HEK293 (cell line): Measurements from ENCODE around the gene FOSL1.

ENCODE experiments used
- CTCF ChIA-PET: fragments of 350-600 bp; formaldehyde crosslinking; extraction: SDS; loops from one replicate; lab custom pipeline; 2021; ENCODE audit warnings: antibody characterized with exemption; lab: Yijun Ruan, JAX
- POLR2A ChIA-PET: fragments of 300-600 bp; formaldehyde crosslinking; extraction: SDS; loops from one replicate; lab custom pipeline; 2020; ENCODE audit warnings: antibody characterized with exemption, inconsistent platforms; lab: Yijun Ruan, JAX
- H3K27ac ChIP-seq: fragments of 200-500 bp; sonication (Bioruptor generic); 2 replicates; pipeline ENCODE4 v1.5.1; 2014; ENCODE audit warnings: low read depth, low read length, control low read depth, inconsistent platforms; ENCODE audit errors: extremely low read depth
- H3K36me3 ChIP-seq, 2 experiments: fragments of 200-500 bp in 1 of 2; sonication (Bioruptor generic) in 1 of 2; 1 replicate in 1 of 2; 2 replicates in 1 of 2; pipeline ENCODE4 v1.5.1; 2014 to 2017; ENCODE audit warnings: inconsistent platforms in 2 of 2, low read length in 2 of 2; ENCODE audit not compliant: control insufficient read depth in 2 of 2, insufficient read depth in 1 of 2
- H3K4me1 ChIP-seq: fragments of 200-500 bp; sonication (Bioruptor generic); 2 replicates; pipeline ENCODE4 v1.5.1; 2014; ENCODE audit warnings: mild to moderate bottlenecking, low read length, inconsistent platforms; ENCODE audit not compliant: control insufficient read depth, insufficient read depth
- H3K4me3 ChIP-seq: 2 replicates; pipeline ENCODE4 v1.5.1; 2011; ENCODE audit warnings: low read depth, mild to moderate bottlenecking, control low read depth, low read length, moderate library complexity
- H3K9me3 ChIP-seq: fragments of 200-500 bp; sonication (Bioruptor generic); 2 replicates; pipeline ENCODE4 v1.5.1; 2014; ENCODE audit warnings: low read depth, low read length, inconsistent platforms; ENCODE audit not compliant: control insufficient read depth, insufficient read depth
- BCL11A ChIP-seq: fragments of 450-650 bp; formaldehyde crosslinking; IDR thresholded peaks from 2 replicates; pipeline ENCODE4 v1.5.1; 2016; ENCODE audit warnings: low read depth, missing biosample characterization, missing genetic modification characterization
- BCL11B ChIP-seq: fragments of 450-650 bp; formaldehyde crosslinking; IDR thresholded peaks from 2 replicates; pipeline ENCODE4 v1.5.1; 2016; ENCODE audit warnings: low read depth, missing biosample characterization, missing genetic modification characterization
- CTCF ChIP-seq: fragments of 450-650 bp; formaldehyde crosslinking; IDR thresholded peaks from 2 replicates; pipeline ENCODE4 v1.5.1; 2016; ENCODE audit warnings: missing biosample characterization, missing genetic modification characterization
- GFI1B ChIP-seq: fragments of 450-650 bp; formaldehyde crosslinking; IDR thresholded peaks from 2 replicates; pipeline ENCODE4 v1.5.1; 2016; ENCODE audit warnings: missing biosample characterization, missing genetic modification characterization
- GLIS2 ChIP-seq: fragments of 450-650 bp; formaldehyde crosslinking; IDR thresholded peaks from 2 replicates; pipeline ENCODE4 v1.5.1; 2016; ENCODE audit warnings: missing biosample characterization, missing genetic modification characterization
- IKZF3 ChIP-seq: fragments of 450-650 bp; IDR thresholded peaks from 2 replicates; pipeline ENCODE4 v1.5.0; 2018; ENCODE audit warnings: missing biosample characterization, mild to moderate bottlenecking, missing genetic modification characterization, moderate library complexity
- KLF1 ChIP-seq: fragments of 450-650 bp; formaldehyde crosslinking; IDR thresholded peaks from 2 replicates; pipeline ENCODE4 v1.5.1; 2016; ENCODE audit warnings: missing biosample characterization, missing genetic modification characterization
- KLF17 ChIP-seq: fragments of 450-650 bp; formaldehyde crosslinking; IDR thresholded peaks from 2 replicates; pipeline ENCODE4 v1.5.1; 2016; ENCODE audit warnings: missing biosample characterization, missing genetic modification characterization
- KLF9 ChIP-seq: fragments of 450-650 bp; formaldehyde crosslinking; IDR thresholded peaks from 2 replicates; pipeline ENCODE4 v1.5.1; 2016; ENCODE audit warnings: missing biosample characterization, missing genetic modification characterization, low read depth
- SP3 ChIP-seq: fragments of 450-650 bp; formaldehyde crosslinking; IDR thresholded peaks from 2 replicates; pipeline ENCODE4 v1.5.1; 2016; ENCODE audit warnings: missing biosample characterization, missing genetic modification characterization
- SP7 ChIP-seq: fragments of 450-650 bp; formaldehyde crosslinking; IDR thresholded peaks from 2 replicates; pipeline ENCODE4 v1.5.1; 2016; ENCODE audit warnings: missing biosample characterization, missing genetic modification characterization
- ZBTB20 ChIP-seq: fragments of 450-650 bp; formaldehyde crosslinking; IDR thresholded peaks from 2 replicates; pipeline ENCODE4 v1.5.1; 2016; ENCODE audit warnings: missing biosample characterization, missing genetic modification characterization
- ZBTB48 ChIP-seq: fragments of 450-650 bp; formaldehyde crosslinking; IDR thresholded peaks from 2 replicates; pipeline ENCODE4 v1.5.1; 2016; ENCODE audit warnings: missing biosample characterization, missing genetic modification characterization
- ZNF2 ChIP-seq: fragments of 450-650 bp; formaldehyde crosslinking; IDR thresholded peaks from 2 replicates; pipeline ENCODE4 v1.5.1; 2016; ENCODE audit warnings: missing biosample characterization, missing genetic modification characterization
- ZNF335 ChIP-seq: fragments of 450-650 bp; formaldehyde crosslinking; conservative IDR thresholded peaks from 2 replicates; pipeline ENCODE4 v1.5.1; 2016; ENCODE audit warnings: missing biosample characterization, missing genetic modification characterization
- ZNF341 ChIP-seq: fragments of 450-650 bp; formaldehyde crosslinking; IDR thresholded peaks from 2 replicates; pipeline ENCODE4; 2016; ENCODE audit warnings: low read depth, missing biosample characterization, missing genetic modification characterization
- ZNF366 ChIP-seq: fragments of 450-650 bp; formaldehyde crosslinking; conservative IDR thresholded peaks from 2 replicates; pipeline ENCODE4 v1.5.1; 2016; ENCODE audit warnings: missing biosample characterization, missing genetic modification characterization
- ZNF501 ChIP-seq: fragments of 450-650 bp; formaldehyde crosslinking; IDR thresholded peaks from 2 replicates; pipeline ENCODE4 v1.5.1; 2016; ENCODE audit warnings: missing biosample characterization, missing genetic modification characterization
- ZNF654 ChIP-seq: fragments of 450-650 bp; formaldehyde crosslinking; IDR thresholded peaks from 2 replicates; pipeline ENCODE4 v1.5.1; 2016; ENCODE audit warnings: low read depth, missing biosample characterization, missing genetic modification characterization
- ZNF660 ChIP-seq: fragments of 450-650 bp; IDR thresholded peaks from 2 replicates; pipeline ENCODE4 v1.5.1; 2018; ENCODE audit warnings: missing biosample characterization, mild to moderate bottlenecking, missing genetic modification characterization
- ZSCAN30 ChIP-seq: fragments of 450-650 bp; IDR thresholded peaks from 2 replicates; pipeline ENCODE4 v1.5.1; 2018; ENCODE audit warnings: missing biosample characterization, mild to moderate bottlenecking, missing genetic modification characterization, moderate library complexity
- TF ChIP-seq, protein P1 (sequence below): fragments of 450-650 bp; formaldehyde crosslinking; IDR thresholded peaks from 2 replicates; pipeline ENCODE4 v1.5.1; 2016; ENCODE audit warnings: missing biosample characterization, missing genetic modification characterization
- TF ChIP-seq, protein P2 (sequence below): fragments of 450-650 bp; formaldehyde crosslinking; IDR thresholded peaks from 2 replicates; pipeline ENCODE4 v1.5.1; 2016; ENCODE audit warnings: missing biosample characterization, missing genetic modification characterization

Gene FOSL1

GRCh38 chr11:65884716-65885092, 15.5 kb downstream of the FOSL1 start:
- TF ChIP-seq SP3 (peak; percentile 26; the same call in 1 of the 2 replicates), ZNF366 (tag by site-specific recombination) (peak; percentile 76), IKZF3 (tag by site-specific recombination) (no peak), GFI1B (no peak), ZBTB20 (tag by site-specific recombination) (no peak), BCL11B (peak; percentile 87), KLF1 (peak; percentile 19; the same call in 1 of the 2 replicates), ZNF660 (tag by site-specific recombination) (0 out of 2 replicates have a peak, but pooled peaks have one; percentile 28), ZNF335 (tag by site-specific recombination) (no peak), ZSCAN30 (tag by site-specific recombination) (peak; percentile 69; the same call in 1 of the 2 replicates), ZNF341 (tag by site-specific recombination) (peak; percentile 61), KLF9 (0 out of 2 replicates have a peak, but pooled peaks have one; percentile 27), KLF17 (tag by site-specific recombination) (0 out of 2 replicates have a peak, but pooled peaks have one; percentile 22), GLIS2 (0 out of 2 replicates have a peak, but pooled peaks have one; percentile 19), CTCF (tag by site-specific recombination) (peak; percentile 98), ZBTB48 (tag by site-specific recombination) (0 out of 2 replicates have a peak, but pooled peaks have one; percentile 15), ZNF654 (tag by site-specific recombination) (peak; percentile 69), SP7 (tag by site-specific recombination) (0 out of 2 replicates have a peak, but pooled peaks have one; percentile 27), ZNF2 (tag by site-specific recombination) (no peak), ZNF501 (tag by site-specific recombination) (0 out of 2 replicates have a peak, but pooled peaks have one; percentile 28), BCL11A (tag by site-specific recombination) (0 out of 2 replicates have a peak, but pooled peaks have one; percentile 35)
- TF ChIP-seq, protein P1, sequence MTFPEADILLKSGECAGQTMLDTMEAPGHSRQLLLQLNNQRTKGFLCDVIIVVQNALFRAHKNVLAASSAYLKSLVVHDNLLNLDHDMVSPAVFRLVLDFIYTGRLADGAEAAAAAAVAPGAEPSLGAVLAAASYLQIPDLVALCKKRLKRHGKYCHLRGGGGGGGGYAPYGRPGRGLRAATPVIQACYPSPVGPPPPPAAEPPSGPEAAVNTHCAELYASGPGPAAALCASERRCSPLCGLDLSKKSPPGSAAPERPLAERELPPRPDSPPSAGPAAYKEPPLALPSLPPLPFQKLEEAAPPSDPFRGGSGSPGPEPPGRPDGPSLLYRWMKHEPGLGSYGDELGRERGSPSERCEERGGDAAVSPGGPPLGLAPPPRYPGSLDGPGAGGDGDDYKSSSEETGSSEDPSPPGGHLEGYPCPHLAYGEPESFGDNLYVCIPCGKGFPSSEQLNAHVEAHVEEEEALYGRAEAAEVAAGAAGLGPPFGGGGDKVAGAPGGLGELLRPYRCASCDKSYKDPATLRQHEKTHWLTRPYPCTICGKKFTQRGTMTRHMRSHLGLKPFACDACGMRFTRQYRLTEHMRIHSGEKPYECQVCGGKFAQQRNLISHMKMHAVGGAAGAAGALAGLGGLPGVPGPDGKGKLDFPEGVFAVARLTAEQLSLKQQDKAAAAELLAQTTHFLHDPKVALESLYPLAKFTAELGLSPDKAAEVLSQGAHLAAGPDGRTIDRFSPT (tag by site-specific recombination): peak; percentile 98
- TF ChIP-seq, protein P2, sequence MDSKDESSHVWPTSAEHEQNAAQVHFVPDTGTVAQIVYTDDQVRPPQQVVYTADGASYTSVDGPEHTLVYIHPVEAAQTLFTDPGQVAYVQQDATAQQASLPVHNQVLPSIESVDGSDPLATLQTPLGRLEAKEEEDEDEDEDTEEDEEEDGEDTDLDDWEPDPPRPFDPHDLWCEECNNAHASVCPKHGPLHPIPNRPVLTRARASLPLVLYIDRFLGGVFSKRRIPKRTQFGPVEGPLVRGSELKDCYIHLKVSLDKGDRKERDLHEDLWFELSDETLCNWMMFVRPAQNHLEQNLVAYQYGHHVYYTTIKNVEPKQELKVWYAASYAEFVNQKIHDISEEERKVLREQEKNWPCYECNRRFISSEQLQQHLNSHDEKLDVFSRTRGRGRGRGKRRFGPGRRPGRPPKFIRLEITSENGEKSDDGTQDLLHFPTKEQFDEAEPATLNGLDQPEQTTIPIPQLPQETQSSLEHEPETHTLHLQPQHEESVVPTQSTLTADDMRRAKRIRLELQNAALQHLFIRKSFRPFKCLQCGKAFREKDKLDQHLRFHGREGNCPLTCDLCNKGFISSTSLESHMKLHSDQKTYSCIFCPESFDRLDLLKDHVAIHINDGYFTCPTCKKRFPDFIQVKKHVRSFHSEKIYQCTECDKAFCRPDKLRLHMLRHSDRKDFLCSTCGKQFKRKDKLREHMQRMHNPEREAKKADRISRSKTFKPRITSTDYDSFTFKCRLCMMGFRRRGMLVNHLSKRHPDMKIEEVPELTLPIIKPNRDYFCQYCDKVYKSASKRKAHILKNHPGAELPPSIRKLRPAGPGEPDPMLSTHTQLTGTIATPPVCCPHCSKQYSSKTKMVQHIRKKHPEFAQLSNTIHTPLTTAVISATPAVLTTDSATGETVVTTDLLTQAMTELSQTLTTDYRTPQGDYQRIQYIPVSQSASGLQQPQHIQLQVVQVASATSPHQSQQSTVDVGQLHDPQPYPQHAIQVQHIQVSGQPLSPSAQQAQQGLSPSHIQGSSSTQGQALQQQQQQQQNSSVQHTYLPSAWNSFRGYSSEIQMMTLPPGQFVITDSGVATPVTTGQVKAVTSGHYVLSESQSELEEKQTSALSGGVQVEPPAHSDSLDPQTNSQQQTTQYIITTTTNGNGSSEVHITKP (tag by site-specific recombination): peak; percentile 55
- TF ChIP-seq, all 188 proteins: peak for 18
- CTCF ChIA-PET: interaction anchor here (0.5 to 9.5 kb wide), 54 partner anchors 7 to 280 kb away, joined by 3 to 189 read pairs (median 5); partner anchors contain the start of genes CFL1, FOSL1, KAT5 and MUS81
- Histone ChIP-seq H3K27ac (no peak overlapping the region), H3K36me3 (peaks cover 0 to 53% of the 10 kb centered on the region in 2 experiments; a peak in 2 of 3 replicates), H3K9me3 (no peaks in the 10 kb centered on the region), H3K4me3 (no peak overlapping the region), H3K4me1 (no peaks in the 10 kb centered on the region)
- POLR2A ChIA-PET: interaction anchor here (0.6 to 2.3 kb wide), 12 partner anchors 11 to 252 kb away, joined by 3 to 13 read pairs (median 6); partner anchors contain the start of genes CFL1, KAT5, MUS81 and RNASEH2C
